Thyroid gland (tissue), 4 donors: Measurements from ENCODE around the gene C1QL4.

Source experiments
- POLR2A ChIP-seq, 2 donors: fragments of 450-650 bp; IDR thresholded peaks; one replicate each; pipeline ENCODE4 v1.6.1; 2017; ENCODE audit warnings: antibody characterized with exemption in 2 of 2, mild to moderate bottlenecking in 2 of 2, moderate library complexity in 1 of 2
- TF ChIP-seq, protein P1 (sequence below), 6 experiments: fragments of 200-600 bp in 3 of 6; fragments of 450-650 bp in 3 of 6; sonication (generic) in 3 of 6; IDR thresholded peaks; one replicate each; pipeline ENCODE4 v1.5.1; 2016 to 2019; ENCODE audit warnings: antibody characterized with exemption in 6 of 6, mild to moderate bottlenecking in 2 of 6, inconsistent platforms in 1 of 6, moderate library complexity in 1 of 6

DNA sequence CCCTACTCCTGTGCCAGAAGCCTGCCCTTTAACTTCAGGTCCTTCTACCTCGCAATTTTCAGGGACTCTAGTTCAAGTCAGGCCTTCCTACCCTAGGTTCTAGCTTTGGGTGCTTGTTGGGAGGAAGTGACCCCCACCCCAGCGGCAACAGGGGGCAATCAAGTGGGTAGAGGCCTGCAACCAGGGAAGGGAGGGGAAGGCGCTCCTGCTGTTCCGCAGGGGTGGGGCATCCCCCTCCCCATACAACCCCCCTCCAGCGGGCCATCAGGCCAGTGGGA lies 42.2 kb downstream of the C1QL4 start:
- TF ChIP-seq, protein P1, sequence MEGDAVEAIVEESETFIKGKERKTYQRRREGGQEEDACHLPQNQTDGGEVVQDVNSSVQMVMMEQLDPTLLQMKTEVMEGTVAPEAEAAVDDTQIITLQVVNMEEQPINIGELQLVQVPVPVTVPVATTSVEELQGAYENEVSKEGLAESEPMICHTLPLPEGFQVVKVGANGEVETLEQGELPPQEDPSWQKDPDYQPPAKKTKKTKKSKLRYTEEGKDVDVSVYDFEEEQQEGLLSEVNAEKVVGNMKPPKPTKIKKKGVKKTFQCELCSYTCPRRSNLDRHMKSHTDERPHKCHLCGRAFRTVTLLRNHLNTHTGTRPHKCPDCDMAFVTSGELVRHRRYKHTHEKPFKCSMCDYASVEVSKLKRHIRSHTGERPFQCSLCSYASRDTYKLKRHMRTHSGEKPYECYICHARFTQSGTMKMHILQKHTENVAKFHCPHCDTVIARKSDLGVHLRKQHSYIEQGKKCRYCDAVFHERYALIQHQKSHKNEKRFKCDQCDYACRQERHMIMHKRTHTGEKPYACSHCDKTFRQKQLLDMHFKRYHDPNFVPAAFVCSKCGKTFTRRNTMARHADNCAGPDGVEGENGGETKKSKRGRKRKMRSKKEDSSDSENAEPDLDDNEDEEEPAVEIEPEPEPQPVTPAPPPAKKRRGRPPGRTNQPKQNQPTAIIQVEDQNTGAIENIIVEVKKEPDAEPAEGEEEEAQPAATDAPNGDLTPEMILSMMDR (IDR thresholded peaks at IDR 0.05), result no peak
- no peak for TF ChIP-seq POLR2A (IDR thresholded peaks at IDR 0.05)
